ENCODE data around the gene RNF175. TPM values are rescaled to one million over a fixed set of nuclear protein-coding genes. Genes with fewer than 3 reads are reported as not detected.

The RNF175 gene
- total and polyA plus RNA-seq, 4 donors = 0.15 to 1.8 (median 0.16) TPM

DNA sequence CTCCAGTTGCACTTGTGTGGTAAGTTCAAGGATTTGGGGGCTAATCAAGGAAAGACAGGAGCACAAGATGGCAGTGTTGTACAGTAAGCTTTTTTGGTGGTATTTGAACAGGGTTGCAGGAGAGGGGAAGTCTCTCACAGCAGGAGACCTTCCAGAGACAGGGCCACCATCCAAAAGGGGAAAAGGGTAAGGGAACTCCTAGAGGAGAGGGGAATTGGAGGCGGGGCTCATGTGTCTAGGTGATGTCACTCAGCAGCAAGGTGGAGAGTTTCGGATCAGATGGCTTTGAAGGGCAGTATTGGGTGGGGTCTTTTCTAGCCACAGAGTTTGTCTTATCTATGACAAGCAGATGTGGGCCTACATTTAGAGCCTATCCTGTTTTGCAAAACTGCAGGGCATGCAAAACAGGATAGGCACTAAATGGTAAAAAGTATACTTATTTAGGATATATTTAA, 13.4 kb upstream of the RNF175 start:
- no peaks in the 10 kb centered on the region for H3K4me1 ChIP-seq (ENCODE audit: control insufficient read depth in 5 of 5, insufficient read depth in 5 of 5, low read length in 5 of 5)
- H3K4me3 ChIP-seq = no peak overlapping the region
- no peak overlapping the region for H3K9ac ChIP-seq (ENCODE audit: insufficient read depth in 1 of 2, low read length in 2 of 2)
- H3K36me3 ChIP-seq (ENCODE audit: control insufficient read depth in 4 of 4, insufficient read depth in 4 of 4, low read length in 4 of 4) = no peaks in the 10 kb centered on the region
- no peaks in the 10 kb centered on the region for H3K27me3 ChIP-seq (ENCODE audit: control insufficient read depth in 3 of 3, insufficient read depth in 3 of 3, low read length in 2 of 3)
- H3K9me3 ChIP-seq (ENCODE audit: control insufficient read depth in 4 of 4, insufficient read depth in 3 of 4, low read length in 3 of 4) = no peaks in the 10 kb centered on the region
- DNase-seq = peak in 1 of 3 donors; percentile 26
- 89 to 93% methylated on average over 2 of the region's 2 CpGs for WGBS, 2 donors
- TF ChIP-seq, protein P1, sequence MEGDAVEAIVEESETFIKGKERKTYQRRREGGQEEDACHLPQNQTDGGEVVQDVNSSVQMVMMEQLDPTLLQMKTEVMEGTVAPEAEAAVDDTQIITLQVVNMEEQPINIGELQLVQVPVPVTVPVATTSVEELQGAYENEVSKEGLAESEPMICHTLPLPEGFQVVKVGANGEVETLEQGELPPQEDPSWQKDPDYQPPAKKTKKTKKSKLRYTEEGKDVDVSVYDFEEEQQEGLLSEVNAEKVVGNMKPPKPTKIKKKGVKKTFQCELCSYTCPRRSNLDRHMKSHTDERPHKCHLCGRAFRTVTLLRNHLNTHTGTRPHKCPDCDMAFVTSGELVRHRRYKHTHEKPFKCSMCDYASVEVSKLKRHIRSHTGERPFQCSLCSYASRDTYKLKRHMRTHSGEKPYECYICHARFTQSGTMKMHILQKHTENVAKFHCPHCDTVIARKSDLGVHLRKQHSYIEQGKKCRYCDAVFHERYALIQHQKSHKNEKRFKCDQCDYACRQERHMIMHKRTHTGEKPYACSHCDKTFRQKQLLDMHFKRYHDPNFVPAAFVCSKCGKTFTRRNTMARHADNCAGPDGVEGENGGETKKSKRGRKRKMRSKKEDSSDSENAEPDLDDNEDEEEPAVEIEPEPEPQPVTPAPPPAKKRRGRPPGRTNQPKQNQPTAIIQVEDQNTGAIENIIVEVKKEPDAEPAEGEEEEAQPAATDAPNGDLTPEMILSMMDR (IDR thresholded peaks at IDR 0.05; ENCODE audit: control extremely low read depth, extremely low read depth) = no peak
- no peak for ATAC-seq (ENCODE audit: insufficient read depth, low FRiP score)
- peak overlapping the region in 1 of 2 donors; percentile 22 for H3K27ac ChIP-seq (ENCODE audit: low read depth in 1 of 2, low read length in 1 of 2)

- H3K36me3 ChIP-seq (ENCODE audit: control insufficient read depth in 4 of 4, insufficient read depth in 4 of 4, low read length in 4 of 4) = no peaks in the 10 kb centered on the region
- H3K9me3 ChIP-seq (ENCODE audit: control insufficient read depth in 4 of 4, insufficient read depth in 3 of 4, low read length in 3 of 4) = no peaks in the 10 kb centered on the region
- no peak for DNase-seq
- TF ChIP-seq, protein P1 (IDR thresholded peaks at IDR 0.05; ENCODE audit: control extremely low read depth, extremely low read depth) = no peak
- no peak overlapping the region for H3K9ac ChIP-seq (ENCODE audit: insufficient read depth in 1 of 2, low read length in 2 of 2)
- H3K4me1 ChIP-seq (ENCODE audit: control insufficient read depth in 5 of 5, insufficient read depth in 5 of 5, low read length in 5 of 5) = no peaks in the 10 kb centered on the region
- ATAC-seq (ENCODE audit: insufficient read depth, low FRiP score) = no peak
- no peak overlapping the region for H3K27ac ChIP-seq (ENCODE audit: low read depth in 1 of 2, low read length in 1 of 2)
- no peaks in the 10 kb centered on the region for H3K27me3 ChIP-seq (ENCODE audit: control insufficient read depth in 3 of 3, insufficient read depth in 3 of 3, low read length in 2 of 3)
- no peak overlapping the region for H3K4me3 ChIP-seq
Observed at GRCh38 chr4:153771046-153771445, 11.2 kb upstream of the RNF175 start.

GRCh38 chr4:153766758-153767157, 6.9 kb upstream of the RNF175 start:
- 84 to 88% methylated on average over 6 of the region's 6 CpGs for WGBS, 2 donors
- TF ChIP-seq, protein P1 (IDR thresholded peaks at IDR 0.05; ENCODE audit: control extremely low read depth, extremely low read depth) = no peak
- Histone ChIP-seq H3K9me3 (ENCODE audit: control insufficient read depth in 4 of 4, insufficient read depth in 3 of 4, low read length in 3 of 4) (no peaks in the 10 kb centered on the region), H3K9ac (ENCODE audit: insufficient read depth in 1 of 2, low read length in 2 of 2) (no peak overlapping the region), H3K4me3 (no peak overlapping the region), H3K36me3 (ENCODE audit: control insufficient read depth in 4 of 4, insufficient read depth in 4 of 4, low read length in 4 of 4) (no peaks in the 10 kb centered on the region), H3K27ac (ENCODE audit: low read depth in 1 of 2, low read length in 1 of 2) (no peak overlapping the region), H3K27me3 (ENCODE audit: control insufficient read depth in 3 of 3, insufficient read depth in 3 of 3, low read length in 2 of 3) (no peaks in the 10 kb centered on the region), H3K4me1 (ENCODE audit: control insufficient read depth in 5 of 5, insufficient read depth in 5 of 5, low read length in 5 of 5) (peaks cover 0 to 19% (median 0%) of the 10 kb centered on the region in 5 donors)
- no peak for DNase-seq
- no peak for ATAC-seq (ENCODE audit: insufficient read depth, low FRiP score)

DNA sequence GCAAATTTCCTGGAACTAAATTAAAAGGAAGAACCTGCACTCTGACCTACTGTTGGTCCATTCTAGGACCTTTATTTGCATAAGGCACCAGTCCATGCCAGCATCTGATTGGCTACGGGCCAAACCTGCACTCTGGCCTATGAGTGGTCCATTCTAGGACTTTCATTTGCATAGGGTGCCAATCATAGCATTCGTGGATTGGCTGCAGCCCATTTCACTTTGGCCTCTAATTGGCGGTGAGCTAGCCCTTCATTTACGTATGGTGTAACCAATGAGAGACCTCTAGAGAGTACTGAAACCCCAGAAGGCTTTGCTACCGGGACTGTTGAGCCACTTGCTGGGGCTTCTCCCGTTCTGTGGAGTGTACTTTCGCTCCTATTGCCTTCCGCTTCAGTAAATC, 6.1 kb upstream of the RNF175 start:
- H3K4me1 ChIP-seq (ENCODE audit: control insufficient read depth in 5 of 5, insufficient read depth in 5 of 5, low read length in 5 of 5) = peaks cover 0 to 19% (median 0%) of the 10 kb centered on the region in 5 donors
- TF ChIP-seq, protein P1 (IDR thresholded peaks at IDR 0.05; ENCODE audit: control extremely low read depth, extremely low read depth) = no peak
- no peaks in the 10 kb centered on the region for H3K27me3 ChIP-seq (ENCODE audit: control insufficient read depth in 3 of 3, insufficient read depth in 3 of 3, low read length in 2 of 3)
- 90 to 95% methylated on average over 8 of the region's 8 CpGs for WGBS, 2 donors
- no peak for DNase-seq
- H3K4me3 ChIP-seq = no peak overlapping the region
- no peak for ATAC-seq (ENCODE audit: insufficient read depth, low FRiP score)
- H3K9me3 ChIP-seq (ENCODE audit: control insufficient read depth in 4 of 4, insufficient read depth in 3 of 4, low read length in 3 of 4) = no peaks in the 10 kb centered on the region
- no peaks in the 10 kb centered on the region for H3K36me3 ChIP-seq (ENCODE audit: control insufficient read depth in 4 of 4, insufficient read depth in 4 of 4, low read length in 4 of 4)
- H3K9ac ChIP-seq (ENCODE audit: insufficient read depth in 1 of 2, low read length in 2 of 2) = no peak overlapping the region
- H3K27ac ChIP-seq (ENCODE audit: low read depth in 1 of 2, low read length in 1 of 2) = no peak overlapping the region
